Fibroblast of mammary gland (primary cell): ENCODE measurements around the gene PHTF2.
"Not testable (repeated sequence)": the region's sequence is repeated elsewhere in the genome, so short reads cannot be mapped to it uniquely, and the experiment has no call there.

ENCODE experiments used
- DNase-seq: peaks from one replicate; pipeline ENCODE4 v3.0.0-alpha.2; 2010; ENCODE audit warnings: low read depth
- H3K4me3 ChIP-seq: 2 replicates; pipeline ENCODE4 v1.5.1; 2011; ENCODE audit warnings: low read depth, mild to moderate bottlenecking, low read length, moderate library complexity; ENCODE audit not compliant: control insufficient read depth
- CTCF ChIP-seq: conservative IDR thresholded peaks from 2 replicates; pipeline ENCODE4 v1.5.1; 2011; ENCODE audit warnings: low read depth, low read length, inconsistent platforms; ENCODE audit not compliant: control insufficient read depth, insufficient read depth

The PHTF2 gene

GRCh38 chr7:77985974-77986339 lies 187.4 kb downstream of the PHTF2 start:
- H3K4me3 ChIP-seq: no peak overlapping the region
- no peak for TF ChIP-seq CTCF
- peak; percentile 2 for DNase-seq

- no peak for TF ChIP-seq CTCF
- no peak for DNase-seq
- H3K4me3 ChIP-seq: no peak overlapping the region
Observed at GRCh38 chr7:77989981-77990566, 191.5 kb downstream of the PHTF2 start.

GRCh38 chr7:77991656-77992055 lies 193.1 kb downstream of the PHTF2 start:
- no peak overlapping the region for H3K4me3 ChIP-seq
- TF ChIP-seq CTCF: no peak
- DNase-seq: no peak

- H3K4me3 ChIP-seq: no peak overlapping the region
- TF ChIP-seq CTCF: no peak
- no peak for DNase-seq
Observed at GRCh38 chr7:77993838-77994237, 195.3 kb downstream of the PHTF2 start.

GRCh38 chr7:77995717-77996116 lies 197.1 kb downstream of the PHTF2 start:
- DNase-seq: no peak
- no peak overlapping the region for H3K4me3 ChIP-seq
- TF ChIP-seq CTCF: peak; percentile 8

GRCh38 chr7:77999168-77999567 lies 200.6 kb downstream of the PHTF2 start:
- not testable (repeated sequence) for DNase-seq, H3K4me3 ChIP-seq

GRCh38 chr7:78002021-78002420 lies 203.4 kb downstream of the PHTF2 start:
- H3K4me3 ChIP-seq: no peak overlapping the region
- no peak for DNase-seq
- TF ChIP-seq CTCF: no peak

- no peak overlapping the region for H3K4me3 ChIP-seq
- DNase-seq: no peak
- no peak for TF ChIP-seq CTCF
Observed at GRCh38 chr7:78002715-78003114, 204.1 kb downstream of the PHTF2 start.
